Activated T-cell treated with anti-CD3 and anti-CD28 coated beads, Interleukin-2, amount 50 U/mL, for 1 hour (primary cell): ENCODE results near the gene DNAH7.

Experiments
- DNase-seq: peaks from one replicate; pipeline ENCODE4 v3.0.0-alpha.2; 2020

DNAH7 gene

DNA sequence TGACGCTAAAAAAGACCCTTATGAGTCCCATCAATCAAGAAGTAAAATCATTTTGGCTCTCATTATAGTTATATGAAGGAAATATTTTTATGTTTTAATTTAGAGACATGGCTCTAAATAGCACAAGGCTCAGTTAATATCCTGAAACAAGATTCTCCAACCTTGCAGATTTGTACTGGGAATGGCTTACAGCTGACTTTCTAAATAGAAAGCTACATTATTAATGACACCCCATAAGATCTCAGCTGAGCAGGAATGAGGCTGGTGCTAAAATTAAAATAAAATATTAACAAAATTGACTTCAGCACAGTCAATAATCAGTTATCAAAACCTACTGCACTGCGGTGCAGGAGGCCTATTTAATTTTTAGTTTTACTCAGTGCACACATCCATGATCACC, 274.8 kb downstream of the DNAH7 start:
- DNase-seq, result no peak

- DNase-seq, result no peak
Measured at GRCh38 chr2:195782156-195782555, 286.5 kb downstream of the DNAH7 start.

DNA sequence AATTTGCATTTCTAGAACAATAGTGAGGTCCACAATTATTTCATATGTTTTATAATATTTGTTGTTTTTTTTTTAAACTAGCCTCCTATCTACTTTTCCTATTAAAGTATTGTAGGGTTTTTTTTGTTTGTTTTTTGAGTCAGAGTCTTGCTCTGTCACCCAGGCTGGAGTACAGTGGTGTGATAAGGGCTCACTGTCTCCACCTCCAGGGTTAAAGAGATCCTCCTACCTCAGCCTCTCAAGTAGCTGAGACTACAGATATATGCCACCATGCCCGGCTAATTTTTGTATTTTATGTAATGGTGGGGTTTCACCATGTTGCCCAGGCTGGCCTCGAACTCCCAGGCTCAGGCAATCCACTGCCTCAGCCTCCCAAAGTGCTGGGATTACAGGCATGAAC, 289.1 kb downstream of the DNAH7 start:
- DNase-seq, result no peak

DNA sequence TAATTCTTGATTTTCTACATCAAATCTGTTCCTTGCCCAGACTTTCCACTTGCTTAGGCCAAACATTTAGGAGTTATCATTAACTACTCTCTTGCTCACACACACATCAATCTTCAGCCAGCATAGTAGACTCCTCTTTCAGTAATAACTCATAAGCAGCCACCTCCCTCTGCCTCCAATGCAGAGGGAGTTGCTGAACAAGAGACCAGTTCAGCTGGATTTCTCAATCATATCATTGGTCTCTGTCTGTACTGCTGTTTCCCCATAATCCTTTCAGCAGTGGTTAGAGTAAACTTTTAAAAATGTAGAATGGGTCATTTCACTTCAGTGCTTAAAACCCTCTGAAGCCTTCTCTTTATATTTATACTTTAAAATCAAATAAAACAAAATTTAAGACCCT, 298.7 kb downstream of the DNAH7 start:
- DNase-seq, result no peak

- DNase-seq, result no peak
Measured at GRCh38 chr2:195768431-195768830, 300.2 kb downstream of the DNAH7 start.

DNA sequence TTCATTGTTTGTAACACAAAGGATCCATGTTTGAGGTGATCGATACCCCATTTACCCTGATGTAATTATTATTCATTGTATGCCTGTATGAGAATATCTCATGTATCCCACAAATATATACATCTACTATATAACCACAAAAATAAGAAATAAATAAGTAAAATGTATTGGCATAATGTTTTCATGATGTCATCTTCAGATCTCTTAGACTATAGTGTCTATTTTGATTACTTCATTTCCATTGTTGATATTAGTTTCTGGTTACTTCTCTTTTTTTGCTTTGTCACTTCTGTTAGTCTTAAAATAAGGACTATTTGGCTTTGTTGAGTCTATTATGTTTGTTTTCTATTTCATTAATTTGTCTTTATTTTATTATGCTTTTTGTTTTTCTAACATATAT, 301.9 kb downstream of the DNAH7 start:
- DNase-seq, result no peak

GRCh38 chr2:195763866-195764265, 304.8 kb downstream of the DNAH7 start:
- DNase-seq, result no peak

DNA sequence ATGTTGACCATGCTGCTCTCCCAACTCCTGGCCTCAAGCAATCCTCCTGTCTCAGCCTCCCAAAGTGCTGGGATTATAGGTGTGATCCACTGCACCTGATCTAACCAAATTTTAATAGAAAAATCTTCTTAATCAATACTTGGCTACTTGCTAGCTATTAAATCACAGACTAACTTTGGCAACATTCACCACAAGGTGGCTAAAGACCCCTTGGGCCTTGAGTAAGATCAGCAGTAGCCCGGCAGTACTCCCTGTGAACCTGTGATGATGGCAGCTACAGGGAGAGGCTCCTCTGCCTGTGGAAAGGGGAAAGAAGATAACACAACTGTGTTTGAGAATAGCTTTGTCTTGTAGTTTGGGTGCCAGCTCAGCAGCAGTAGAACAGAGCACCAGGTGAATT, 308.8 kb downstream of the DNAH7 start:
- DNase-seq, result no peak

DNA sequence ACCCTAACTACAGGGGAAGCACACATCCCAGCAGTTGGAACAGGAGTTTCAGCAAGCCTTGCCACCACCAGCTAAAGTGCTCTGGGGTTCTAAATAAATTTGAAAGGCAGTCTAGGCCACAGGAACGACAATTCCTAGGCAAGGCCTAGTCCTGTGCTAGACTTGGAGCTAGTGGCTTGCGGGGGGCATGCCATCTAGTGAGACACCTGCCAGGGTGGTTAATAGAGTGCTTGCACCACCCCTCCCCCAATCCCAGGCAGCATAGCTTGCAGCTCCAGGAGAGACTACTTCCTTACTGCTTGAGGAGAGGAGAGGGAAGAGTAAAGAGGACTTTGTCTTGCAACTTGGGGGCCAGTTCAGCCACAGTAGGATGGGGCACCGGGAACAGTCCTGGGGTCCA, 309.8 kb downstream of the DNAH7 start:
- DNase-seq, result no peak

GRCh38 chr2:195756218-195756942, 312.3 kb downstream of the DNAH7 start:
- no peak for DNase-seq

DNA sequence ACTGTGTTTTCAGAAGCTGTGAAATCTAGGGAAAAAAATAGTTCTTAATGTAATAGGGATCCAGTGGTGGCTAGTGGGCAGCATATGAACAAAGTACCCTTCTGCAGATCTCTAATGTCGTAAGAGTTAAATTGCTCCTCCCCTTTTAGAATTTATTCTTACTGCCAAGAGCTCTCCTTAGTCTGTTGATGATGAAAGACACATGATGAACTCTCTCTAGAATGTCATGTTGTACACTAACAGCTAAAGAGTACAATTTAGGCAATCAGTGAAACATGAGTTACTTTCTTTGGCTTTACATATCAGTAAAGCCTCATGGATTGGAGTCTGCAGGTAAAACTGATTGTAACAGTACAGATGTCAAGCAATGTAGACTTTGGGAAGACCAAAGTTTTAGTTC, 327.4 kb downstream of the DNAH7 start:
- DNase-seq, result no peak

GRCh38 chr2:195737511-195738325, 330.9 kb downstream of the DNAH7 start:
- no peak for DNase-seq

DNA sequence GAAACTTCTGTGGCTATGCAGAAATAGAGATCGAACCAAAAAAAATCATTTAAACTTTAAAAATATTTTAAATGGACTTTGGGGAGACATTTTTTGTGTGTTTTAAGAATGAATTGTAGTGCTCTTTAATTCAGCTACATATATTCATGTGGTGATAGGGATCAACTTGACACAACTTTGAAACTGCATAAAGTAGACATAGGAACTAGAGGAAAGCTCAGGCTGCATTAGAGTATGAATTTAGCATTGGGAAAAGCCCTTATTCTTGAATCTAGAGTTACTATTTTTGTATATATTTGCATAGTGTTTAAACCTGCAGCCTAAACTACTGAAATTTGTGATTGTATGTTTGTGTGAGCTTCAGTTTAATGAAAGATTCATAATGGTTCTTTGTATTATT, 333.3 kb downstream of the DNAH7 start:
- DNase-seq, result no peak

GRCh38 chr2:195734931-195735330, 333.7 kb downstream of the DNAH7 start:
- no peak for DNase-seq

GRCh38 chr2:195734395-195734794, 334.2 kb downstream of the DNAH7 start:
- DNase-seq, result no peak

DNA sequence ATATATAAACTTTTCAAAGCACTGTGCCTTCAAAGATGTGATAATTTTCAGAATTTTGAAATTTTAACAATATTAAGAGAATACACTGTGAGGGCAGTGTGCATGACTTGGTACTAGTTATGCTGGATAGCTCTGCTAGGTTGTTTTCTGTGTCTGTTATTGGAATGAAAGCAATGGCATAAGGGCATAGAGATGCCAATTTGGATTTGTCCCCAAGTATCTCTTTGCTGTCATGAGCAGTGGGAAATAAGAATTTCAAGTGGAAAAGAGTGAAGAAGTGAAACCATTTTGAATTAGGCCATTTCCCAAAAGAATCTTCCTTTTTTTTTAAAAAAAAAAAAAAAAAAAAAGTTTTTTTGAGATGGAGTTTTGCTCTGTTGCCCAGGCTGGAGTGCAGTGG, 334.8 kb downstream of the DNAH7 start:
- DNase-seq, result no peak

DNA sequence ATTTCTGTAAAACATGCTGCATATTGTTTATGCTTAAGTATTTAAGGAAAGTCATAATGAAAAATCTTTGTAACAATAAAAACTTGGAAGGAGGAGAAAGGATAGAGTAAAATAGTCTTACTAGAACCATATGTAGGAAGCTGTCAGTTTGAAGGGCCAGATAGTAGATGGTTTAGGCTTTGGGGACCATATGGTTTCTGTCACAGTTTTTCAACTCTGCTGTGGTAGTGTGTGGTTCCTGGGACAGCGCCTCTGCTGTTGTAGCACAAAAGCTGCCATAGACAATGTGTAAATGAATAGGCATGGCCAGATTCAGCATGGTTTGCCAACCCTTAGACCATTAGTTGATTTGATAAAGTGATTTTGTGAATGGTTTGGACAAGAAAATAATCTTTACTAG, 336.1 kb downstream of the DNAH7 start:
- DNase-seq, result no peak

DNA sequence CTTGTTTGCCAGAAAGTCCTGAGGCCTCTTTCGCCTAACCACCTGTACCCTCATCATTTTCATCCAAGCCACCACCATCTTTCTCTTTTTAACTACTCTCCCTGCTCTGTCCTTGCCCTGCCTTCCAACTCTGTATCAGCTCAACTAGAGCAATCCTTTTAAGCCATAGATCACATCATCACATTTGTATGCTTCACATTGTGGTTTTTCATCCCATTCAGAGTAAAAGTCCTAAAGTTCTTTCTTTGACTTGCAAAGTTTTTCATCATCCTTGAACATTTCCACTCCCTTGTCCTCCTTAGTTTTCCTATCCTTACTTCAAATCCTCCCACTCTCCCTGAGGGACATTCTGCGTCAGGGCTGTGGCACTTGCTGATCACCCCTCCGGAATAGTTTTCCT, 337.7 kb downstream of the DNAH7 start:
- no peak for DNase-seq

DNA sequence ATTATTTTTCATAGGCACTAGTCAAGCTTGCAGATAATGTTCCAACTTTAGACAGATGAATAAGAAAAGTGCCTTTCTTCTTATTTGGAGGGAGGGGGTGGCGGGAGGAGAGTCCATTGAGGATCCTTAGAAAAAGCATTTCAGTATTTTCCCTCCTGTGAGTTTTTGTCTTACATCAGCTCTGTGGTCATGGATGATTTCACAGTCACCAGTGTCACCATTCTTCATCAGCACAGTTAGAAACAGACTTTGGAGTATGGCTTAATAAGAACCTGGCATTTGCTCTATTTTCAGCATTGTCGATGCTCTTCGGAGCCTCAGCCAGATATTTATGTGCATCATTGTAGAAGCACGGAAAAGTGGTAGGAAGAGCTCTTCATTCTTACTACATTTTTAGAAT, 341.5 kb downstream of the DNAH7 start:
- DNase-seq, result no peak

DNA sequence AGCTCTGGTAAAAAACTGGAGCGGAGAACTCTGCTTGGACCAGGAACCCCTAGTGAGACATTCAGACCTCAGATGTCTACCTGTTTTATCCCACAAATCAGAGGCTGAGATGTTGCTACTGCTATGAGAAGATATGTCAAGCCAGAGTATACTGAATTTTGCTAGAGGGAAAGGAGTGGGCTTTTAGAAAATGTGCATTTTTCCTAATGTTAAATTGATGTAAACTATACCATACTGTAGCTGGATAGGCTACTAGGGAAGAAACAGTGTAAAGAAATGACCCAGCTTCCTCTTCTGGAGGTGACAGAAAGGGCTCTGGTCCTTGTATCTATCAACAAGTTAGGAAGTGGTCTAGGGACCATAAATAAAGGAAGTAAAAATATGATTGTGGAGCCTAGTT, 346.6 kb downstream of the DNAH7 start:
- no peak for DNase-seq

DNA sequence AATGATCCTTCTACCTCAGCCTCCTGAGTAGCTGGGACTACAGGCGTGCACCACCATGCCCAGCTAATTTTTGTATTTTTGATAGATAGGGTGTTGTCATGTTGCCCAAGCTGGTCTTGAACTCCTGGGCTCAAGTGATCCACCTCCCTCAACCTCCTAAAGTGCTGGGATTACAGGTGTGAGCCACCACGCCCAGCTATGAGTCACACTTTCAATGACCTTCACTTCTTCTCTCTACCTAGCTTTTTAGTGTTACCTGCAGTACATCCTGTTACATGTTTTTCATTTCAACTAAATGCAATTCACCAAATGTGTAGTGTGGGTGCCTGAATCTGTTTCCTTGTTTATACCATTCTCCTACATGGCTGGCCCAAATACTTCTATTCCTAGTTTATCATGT, 347.6 kb downstream of the DNAH7 start:
- DNase-seq, result no peak

DNA sequence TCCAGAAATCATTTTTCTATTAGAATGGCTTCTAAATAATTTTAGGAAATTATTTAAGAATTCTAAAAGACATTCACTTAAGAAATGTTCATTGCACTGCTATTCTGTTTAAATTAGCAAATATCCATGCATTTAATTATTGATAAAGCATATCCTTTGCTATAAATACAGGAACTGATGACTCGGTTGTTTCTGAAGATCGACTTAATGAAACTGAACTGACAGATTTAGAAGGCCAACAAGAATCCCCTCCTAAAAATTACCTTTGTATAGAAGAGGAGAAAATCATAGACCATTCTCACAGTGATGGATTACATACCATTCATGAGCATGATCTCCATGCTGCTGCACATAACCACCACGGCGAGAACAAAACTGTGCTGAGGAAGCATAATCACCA, 352.2 kb downstream of the DNAH7 start:
- DNase-seq, result no peak

DNA sequence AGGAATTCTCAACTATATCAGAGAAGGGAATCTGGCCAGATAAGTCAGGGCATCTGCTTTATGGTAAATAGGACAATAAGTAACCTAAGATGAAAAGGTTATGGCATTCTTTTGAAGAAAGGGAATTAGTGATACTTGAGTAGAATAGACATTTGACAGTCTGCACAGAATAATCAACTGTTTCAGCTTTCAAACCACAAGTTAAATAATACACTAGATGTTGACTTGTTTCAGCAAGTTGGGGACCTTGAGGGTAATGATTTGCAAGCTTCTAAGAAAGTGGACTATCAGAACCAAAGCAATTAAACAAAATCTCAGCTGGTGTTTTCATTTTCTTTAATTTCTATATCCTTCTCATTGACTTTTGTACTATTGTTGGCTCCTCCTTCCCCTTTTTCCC, 357.2 kb downstream of the DNAH7 start:
- DNase-seq, result no peak

- DNase-seq, result no peak
Measured at GRCh38 chr2:195709901-195710806, 358.5 kb downstream of the DNAH7 start.
